IMR-90 (cell line): ENCODE data around the gene VPS4B. TPM values are rescaled to one million over a fixed set of nuclear protein-coding genes. Genes with fewer than 3 reads are reported as not detected.

ENCODE experiments used
- ATAC-seq: fragments of 200-7000 bp; cut with Tn5 transposase; 2 replicates; pipeline ENCODE4 v1.9.1; 2020; ENCODE audit warnings: low read depth, mild to moderate bottlenecking, moderate library complexity
- BruUV-seq: library from RNA; stranded (reverse); fragments of 400-500 nt; replicated peaks from 2 replicates; lab custom pipeline; 2021; lab: Mats Ljungman, UMichigan
- CTCF ChIA-PET: fragments of 300-600 bp; formaldehyde crosslinking; extraction: SDS; loops from one replicate; lab custom pipeline; 2021; ENCODE audit warnings: antibody characterized with exemption; lab: Yijun Ruan, JAX
- POLR2A ChIA-PET: fragments of 300-600 bp; sonication (Branson Sonifier 250); formaldehyde crosslinking; loops from one replicate; lab custom pipeline; 2022; ENCODE audit warnings: antibody characterized with exemption; ENCODE audit not compliant: unreplicated experiment; lab: Charles Lee
- DNase-seq: peaks from one replicate; pipeline ENCODE4 v3.0.0; 2013
- H2AFZ ChIP-seq: replicated peaks from 2 replicates; pipeline ENCODE3; 2013; ENCODE audit warnings: low read length, mild to moderate bottlenecking; ENCODE audit not compliant: poor library complexity
- H2AK5ac ChIP-seq: 2 replicates; pipeline ENCODE4 v1.6.1; 2013; ENCODE audit warnings: low read depth, low read length, inconsistent platforms
- H2AK9ac ChIP-seq: replicated peaks from 2 replicates; pipeline ENCODE3; 2013; ENCODE audit warnings: mild to moderate bottlenecking, low read depth, low read length, moderate library complexity; ENCODE audit not compliant: poor library complexity
- H2BK120ac ChIP-seq: 2 replicates; pipeline ENCODE4 v1.6.1; 2013; ENCODE audit warnings: low read depth, low read length, inconsistent platforms
- H2BK15ac ChIP-seq: 3 replicates; pipeline ENCODE4 v1.6.1; 2013; ENCODE audit warnings: low read depth, low read length, inconsistent platforms
- H2BK20ac ChIP-seq: 2 replicates; pipeline ENCODE4 v1.6.1; 2013; ENCODE audit warnings: low read depth, mild to moderate bottlenecking, inconsistent platforms, low read length, moderate library complexity
- H2BK5ac ChIP-seq: 2 replicates; pipeline ENCODE4 v1.6.1; 2013; ENCODE audit warnings: mild to moderate bottlenecking, low read depth, low read length, inconsistent platforms; ENCODE audit not compliant: poor library complexity, severe bottlenecking
- H3K14ac ChIP-seq: replicated peaks from 2 replicates; pipeline ENCODE4 v1.6.1; 2013; ENCODE audit warnings: low read depth, low read length, inconsistent platforms
- H3K18ac ChIP-seq: 2 replicates; pipeline ENCODE4 v1.6.1; 2013; ENCODE audit warnings: low read depth, low read length, control low read depth
- H3K23ac ChIP-seq: 2 replicates; pipeline ENCODE4 v1.6.1; 2013; ENCODE audit warnings: low read depth, low read length, inconsistent platforms
- H3K27ac ChIP-seq: 2 replicates; pipeline ENCODE4 v1.5.1; 2013; ENCODE audit warnings: mild to moderate bottlenecking, control low read depth, low read length; ENCODE audit not compliant: insufficient read depth
- H3K27me3 ChIP-seq: 2 replicates; pipeline ENCODE4 v1.6.1; 2013; ENCODE audit warnings: low read length; ENCODE audit not compliant: control insufficient read depth, insufficient read depth
- H3K36me3 ChIP-seq: 2 replicates; pipeline ENCODE4 v1.6.1; 2013; ENCODE audit warnings: low read length, mixed read lengths; ENCODE audit not compliant: control insufficient read depth, insufficient read depth
- H3K4ac ChIP-seq: 2 replicates; pipeline ENCODE4 v1.6.1; 2013; ENCODE audit warnings: low read depth, low read length, inconsistent platforms
- H3K4me1 ChIP-seq: 2 replicates; pipeline ENCODE4 v1.6.1; 2013; ENCODE audit warnings: low read length, mixed read lengths; ENCODE audit not compliant: control insufficient read depth, insufficient read depth
- H3K4me2 ChIP-seq: 2 replicates; pipeline ENCODE4 v1.6.1; 2013; ENCODE audit warnings: low read depth, mild to moderate bottlenecking, control low read depth, low read length, moderate library complexity
- H3K4me3 ChIP-seq: 2 replicates; pipeline ENCODE4 v1.5.1; 2013; ENCODE audit warnings: low read depth, mild to moderate bottlenecking, control low read depth, low read length, moderate library complexity; ENCODE audit not compliant: insufficient read depth
- H3K56ac ChIP-seq: 2 replicates; pipeline ENCODE4 v1.6.1; 2013; ENCODE audit warnings: low read length, inconsistent platforms; ENCODE audit not compliant: insufficient read depth; ENCODE audit errors: extremely low read depth
- H3K79me1 ChIP-seq, 2 experiments: 2 replicates each; pipeline ENCODE4 v1.6.1; 2013; ENCODE audit warnings: low read length in 2 of 2, inconsistent platforms in 1 of 2, low read depth in 1 of 2
- H3K9ac ChIP-seq: 2 replicates; pipeline ENCODE4 v1.6.1; 2013; ENCODE audit warnings: low read depth, low read length, control low read depth
- H3K9me1 ChIP-seq: 2 replicates; pipeline ENCODE4 v1.6.1; 2013; ENCODE audit warnings: low read length, inconsistent platforms; ENCODE audit not compliant: insufficient read depth
- H3K9me3 ChIP-seq: 2 replicates; pipeline ENCODE4 v1.6.1; 2013; ENCODE audit warnings: low read length; ENCODE audit not compliant: control insufficient read depth, insufficient read depth
- H4K20me1 ChIP-seq: 2 replicates; pipeline ENCODE4 v1.6.1; 2013; ENCODE audit warnings: low read length, inconsistent platforms; ENCODE audit not compliant: insufficient read depth
- H4K5ac ChIP-seq: 2 replicates; pipeline ENCODE4 v1.6.1; 2013; ENCODE audit warnings: mild to moderate bottlenecking, low read depth, low read length, control low read depth
- H4K8ac ChIP-seq, 2 experiments: 2 replicates each; pipeline ENCODE4 v1.6.1; 2013; ENCODE audit warnings: low read depth in 2 of 2, low read length in 2 of 2, control low read depth in 1 of 2, inconsistent platforms in 1 of 2
- H4K91ac ChIP-seq: 2 replicates; pipeline ENCODE4 v1.6.1; 2013; ENCODE audit warnings: low read depth, low read length, inconsistent platforms; ENCODE audit not compliant: insufficient read depth
- BHLHE40 ChIP-seq: fragments of 150-350 bp; IDR thresholded peaks from 2 replicates; pipeline ENCODE4 v1.6.1; 2016; ENCODE audit warnings: mild to moderate bottlenecking, low read depth, low read length
- CEBPB ChIP-seq: IDR thresholded peaks from 2 replicates; pipeline ENCODE4 v1.6.1; 2012; ENCODE audit warnings: low read depth, low read length, improper control_type of control experiment
- CHD1 ChIP-seq: IDR thresholded peaks from 2 replicates; pipeline ENCODE4 v1.6.1; 2012; ENCODE audit warnings: low read depth, low read length, improper control_type of control experiment
- FOS ChIP-seq: fragments of 150-350 bp; IDR thresholded peaks from 2 replicates; pipeline ENCODE4 v1.6.1; 2016; ENCODE audit warnings: low read depth, low read length
- MAFK ChIP-seq: IDR thresholded peaks from 2 replicates; pipeline ENCODE4 v1.6.1; 2012; ENCODE audit warnings: low read depth, low read length, improper control_type of control experiment
- MAZ ChIP-seq: IDR thresholded peaks from 2 replicates; pipeline ENCODE4 v1.6.1; 2012; ENCODE audit warnings: low read depth, mild to moderate bottlenecking, low read length, improper control_type of control experiment, moderate library complexity, borderline replicate concordance
- MXI1 ChIP-seq: IDR thresholded peaks from 2 replicates; pipeline ENCODE4 v1.6.1; 2012; ENCODE audit warnings: low read depth, mild to moderate bottlenecking, low read length, moderate library complexity, borderline replicate concordance
- NFE2L2 ChIP-seq: fragments of 150-350 bp; IDR thresholded peaks from 2 replicates; pipeline ENCODE4 v1.6.1; 2016; ENCODE audit warnings: low read depth, mild to moderate bottlenecking, low read length
- POLR2A ChIP-seq: IDR thresholded peaks from 2 replicates; pipeline ENCODE4 v1.6.1; 2012; ENCODE audit warnings: mild to moderate bottlenecking, low read depth, low read length
- RAD21 ChIP-seq: IDR thresholded peaks from 2 replicates; pipeline ENCODE4 v1.6.1; 2012; ENCODE audit warnings: low read length, improper control_type of control experiment
- RCOR1 ChIP-seq: IDR thresholded peaks from 2 replicates; pipeline ENCODE4 v1.6.1; 2012; ENCODE audit warnings: mild to moderate bottlenecking, low read length, improper control_type of control experiment; ENCODE audit not compliant: insufficient replicate concordance
- RFX5 ChIP-seq: IDR thresholded peaks from 2 replicates; pipeline ENCODE4 v1.8.0; 2012; ENCODE audit warnings: low read depth, mild to moderate bottlenecking, low read length, moderate library complexity
- SMC3 ChIP-seq: fragments of 150-350 bp; IDR thresholded peaks from 2 replicates; pipeline ENCODE4 v1.6.1; 2016; ENCODE audit warnings: low read depth, mild to moderate bottlenecking, antibody characterized with exemption, low read length, moderate library complexity
- WGBS, 2 experiments: methylation state at CpG; one replicate each; pipeline versions ENCODE4 v1.1.5 to v1.1.7; 2013; ENCODE audit warnings: missing lambda C conversion rate in 2 of 2; ENCODE audit not compliant: insufficient read length in 1 of 2; ENCODE audit errors: extremely low coverage in 2 of 2; 5-methylcytosine and 5-hydroxymethylcytosine counted together
- dilution Hi-C: fragments of 300-500 bp; cut with HindIII; formaldehyde crosslinking; loops from one replicate; pipeline ENCODE4 v1.14.3; 2018; ENCODE audit warnings: low sequenced_read_pairs; ENCODE audit not compliant: unreplicated experiment
- in situ Hi-C: fragments of 300-500 bp; cut with MboI; formaldehyde crosslinking; loops from 3 replicates; pipeline ENCODE4 v1.14.3; 2019; ENCODE audit warnings: low sequenced_read_pairs, inconsistent platforms, mixed read lengths
- intact Hi-C: fragments of 100-400 bp; cut with micrococcal nuclease; formaldehyde crosslinking; loops from 2 replicates; pipeline ENCODE4 v1.10.0; 2022
- polyA plus RNA-seq, 3 experiments: library from polyadenylated mRNA; depleted of rRNA; stranded (reverse); fragments of >200 nt; gene quantifications; 2 replicates each; pipeline ENCODE4 v1.2.3, GENCODE V29; 2012; ENCODE audit warnings: low replicate concordance in 1 of 3
- total RNA-seq: library from RNA; depleted of rRNA; stranded (reverse); fragments of >200 nt; gene quantifications from 2 replicates; pipeline ENCODE4 v1.2.3, GENCODE V29; 2012
- TF ChIP-seq, protein P1 (sequence below): fragments of 150-350 bp; IDR thresholded peaks from 2 replicates; pipeline ENCODE4 v1.6.1; 2017; ENCODE audit warnings: mild to moderate bottlenecking, antibody characterized with exemption, low read length, low read depth
- TF ChIP-seq, protein P2 (sequence below): fragments of 150-350 bp; IDR thresholded peaks from 2 replicates; pipeline ENCODE4 v1.6.1; 2016; ENCODE audit warnings: low read depth, mild to moderate bottlenecking, low read length, moderate library complexity, borderline replicate concordance
- TF ChIP-seq, protein P3 (sequence below): conservative IDR thresholded peaks from 2 replicates; pipeline ENCODE4 v1.5.1; 2012; ENCODE audit warnings: mild to moderate bottlenecking, low read depth, low read length, improper control_type of control experiment

The VPS4B gene
- total and polyA plus RNA-seq, 2 of the 4 experiments (the other 2 are of a cell fraction): 16.2 to 31.5 TPM

DNA sequence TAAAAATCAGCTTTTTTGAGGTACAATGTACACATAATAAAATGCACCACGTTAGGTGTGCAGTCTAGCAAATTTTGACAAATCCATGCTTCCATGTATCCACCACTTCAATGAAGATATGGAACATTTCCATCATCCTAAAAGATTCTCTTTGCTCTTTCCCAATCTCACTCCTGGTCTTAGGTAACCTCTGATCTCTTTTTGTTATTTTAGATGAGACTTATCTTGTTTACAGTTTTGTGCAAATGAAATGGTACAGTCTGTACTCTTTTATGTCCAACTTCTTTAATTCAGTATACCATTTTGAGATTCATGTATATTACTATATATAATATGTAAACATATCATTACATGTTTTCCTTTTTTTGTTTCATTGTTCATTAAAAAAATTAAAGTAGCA is 38.1 kb upstream of the VPS4B start:
- Histone ChIP-seq H2BK15ac (no peak overlapping the region), H2BK20ac (no peak overlapping the region), H3K23ac (no peak overlapping the region), H3K18ac (no peak overlapping the region), H4K5ac (no peak overlapping the region), H3K9ac (no peak overlapping the region), H3K36me3 (no peaks in the 10 kb centered on the region), H3K9me1 (no peaks in the 10 kb centered on the region), H3K14ac (no peak overlapping the region), H2BK5ac (no peak overlapping the region), H3K27ac (no peak overlapping the region), H3K79me1 (no peaks in the 10 kb centered on the region), H3K9me3 (no peaks in the 10 kb centered on the region), H2AK9ac (no peak overlapping the region), H4K91ac (no peak overlapping the region), H3K4me3 (no peak overlapping the region), H4K20me1 (no peaks in the 10 kb centered on the region), H3K4me1 (no peaks in the 10 kb centered on the region), H3K4me2 (no peak overlapping the region), H2BK120ac (no peak overlapping the region), H2AK5ac (no peak overlapping the region), H3K27me3 (peaks cover 9% of the 10 kb centered on the region), H4K8ac (no peak overlapping the region), H2AFZ (no peak overlapping the region), H3K4ac (no peak overlapping the region), H3K56ac (no peak overlapping the region)
- no peak for TF ChIP-seq CHD1
- no peak for TF ChIP-seq BHLHE40
- no peak for TF ChIP-seq MAFK
- no peak for TF ChIP-seq RFX5
- TF ChIP-seq CEBPB: no peak
- TF ChIP-seq, protein P1, sequence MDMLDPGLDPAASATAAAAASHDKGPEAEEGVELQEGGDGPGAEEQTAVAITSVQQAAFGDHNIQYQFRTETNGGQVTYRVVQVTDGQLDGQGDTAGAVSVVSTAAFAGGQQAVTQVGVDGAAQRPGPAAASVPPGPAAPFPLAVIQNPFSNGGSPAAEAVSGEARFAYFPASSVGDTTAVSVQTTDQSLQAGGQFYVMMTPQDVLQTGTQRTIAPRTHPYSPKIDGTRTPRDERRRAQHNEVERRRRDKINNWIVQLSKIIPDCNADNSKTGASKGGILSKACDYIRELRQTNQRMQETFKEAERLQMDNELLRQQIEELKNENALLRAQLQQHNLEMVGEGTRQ: no peak
- TF ChIP-seq NFE2L2: no peak
- TF ChIP-seq MAZ: no peak
- TF ChIP-seq, protein P2, sequence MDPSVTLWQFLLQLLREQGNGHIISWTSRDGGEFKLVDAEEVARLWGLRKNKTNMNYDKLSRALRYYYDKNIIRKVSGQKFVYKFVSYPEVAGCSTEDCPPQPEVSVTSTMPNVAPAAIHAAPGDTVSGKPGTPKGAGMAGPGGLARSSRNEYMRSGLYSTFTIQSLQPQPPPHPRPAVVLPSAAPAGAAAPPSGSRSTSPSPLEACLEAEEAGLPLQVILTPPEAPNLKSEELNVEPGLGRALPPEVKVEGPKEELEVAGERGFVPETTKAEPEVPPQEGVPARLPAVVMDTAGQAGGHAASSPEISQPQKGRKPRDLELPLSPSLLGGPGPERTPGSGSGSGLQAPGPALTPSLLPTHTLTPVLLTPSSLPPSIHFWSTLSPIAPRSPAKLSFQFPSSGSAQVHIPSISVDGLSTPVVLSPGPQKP: no peak
- no peak for TF ChIP-seq FOS
- TF ChIP-seq RAD21: no peak
- TF ChIP-seq RCOR1: no peak
- TF ChIP-seq SMC3: no peak
- TF ChIP-seq POLR2A: no peak
- TF ChIP-seq MXI1: no peak
- TF ChIP-seq, protein P3, sequence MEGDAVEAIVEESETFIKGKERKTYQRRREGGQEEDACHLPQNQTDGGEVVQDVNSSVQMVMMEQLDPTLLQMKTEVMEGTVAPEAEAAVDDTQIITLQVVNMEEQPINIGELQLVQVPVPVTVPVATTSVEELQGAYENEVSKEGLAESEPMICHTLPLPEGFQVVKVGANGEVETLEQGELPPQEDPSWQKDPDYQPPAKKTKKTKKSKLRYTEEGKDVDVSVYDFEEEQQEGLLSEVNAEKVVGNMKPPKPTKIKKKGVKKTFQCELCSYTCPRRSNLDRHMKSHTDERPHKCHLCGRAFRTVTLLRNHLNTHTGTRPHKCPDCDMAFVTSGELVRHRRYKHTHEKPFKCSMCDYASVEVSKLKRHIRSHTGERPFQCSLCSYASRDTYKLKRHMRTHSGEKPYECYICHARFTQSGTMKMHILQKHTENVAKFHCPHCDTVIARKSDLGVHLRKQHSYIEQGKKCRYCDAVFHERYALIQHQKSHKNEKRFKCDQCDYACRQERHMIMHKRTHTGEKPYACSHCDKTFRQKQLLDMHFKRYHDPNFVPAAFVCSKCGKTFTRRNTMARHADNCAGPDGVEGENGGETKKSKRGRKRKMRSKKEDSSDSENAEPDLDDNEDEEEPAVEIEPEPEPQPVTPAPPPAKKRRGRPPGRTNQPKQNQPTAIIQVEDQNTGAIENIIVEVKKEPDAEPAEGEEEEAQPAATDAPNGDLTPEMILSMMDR: no peak
- ChIA-PET CTCF (interaction anchor here (0.7 kb wide), 1 partner anchor 1813 kb away, joined by 3 read pairs; no protein-coding TSS in a partner anchor), POLR2A (no interaction called here)
- intact Hi-C loops (no loop called here), in situ Hi-C loops (no loop called here), dilution Hi-C loops (no loop called here)
- no TSS peak for BruUV-seq
- ATAC-seq (no peak), DNase-seq (no peak)
- WGBS, 2 experiments: no CpG with 5 or more reads among the region's 1 CpG
